ENCODE measurements around the gene MAFF.

GRCh38 chr22:38172832-38173640, 28.8 kb upstream of the MAFF start:
- TF ChIP-seq CTCF (IDR thresholded peaks at IDR 0.05) (no peak), POLR2A (IDR thresholded peaks at IDR 0.05) (no peak)

All from uterus (tissue), 2 donors.